HepG2 (cell line): ENCODE results near the gene BCDIN3D. TPM values are rescaled to one million over a fixed set of nuclear protein-coding genes. Genes with fewer than 3 reads are reported as not detected.

ENCODE experiments used
- ATAC-seq: fragments of 200-7000 bp; cut with Tn5 transposase; 3 replicates; pipeline ENCODE4 v1.9.1; 2020; ENCODE audit warnings: mild to moderate bottlenecking, moderate library complexity
- BruUV-seq: library from RNA; stranded (reverse); fragments of 400-500 nt; replicated peaks from 2 replicates; lab custom pipeline; 2021; lab: Mats Ljungman, UMichigan
- CTCF ChIA-PET: fragments of 300-600 bp; formaldehyde crosslinking; extraction: SDS; loops from one replicate; lab custom pipeline; 2021; ENCODE audit warnings: low total read pairs, inconsistent platforms, low intra/inter-chr PET ratio; lab: Yijun Ruan, JAX
- POLR2A ChIA-PET: fragments of 350-600 bp; sonication (Branson Sonifier 250); formaldehyde crosslinking; loops from one replicate; lab custom pipeline; 2020; ENCODE audit warnings: antibody characterized with exemption, inconsistent platforms; lab: Yijun Ruan, JAX
- DNase-seq: peaks from one replicate; pipeline ENCODE4 v3.0.0-alpha.2; 2015; ENCODE audit warnings: low spot score
- FAIRE-seq: peaks from 3 replicates; lab custom pipeline; 2011; peaks lifted over from hg19 to GRCh38; lab: Jason Lieb, UNC
- H2AFZ ChIP-seq: one replicate; pipeline ENCODE4 v1.6.1; 2011; ENCODE audit warnings: low read length, inconsistent platforms
- H3K27ac ChIP-seq: fragments of 300-600 bp; 3 replicates; pipeline ENCODE4 v1.8.0; 2011; ENCODE audit warnings: mixed run types, mild to moderate bottlenecking, mixed read lengths, low read length, inconsistent platforms; ENCODE audit not compliant: insufficient read depth; ENCODE audit errors: extremely low read length
- H3K27me3 ChIP-seq, 2 experiments: fragments of 200-600 bp in 1 of 2; 2 replicates in 1 of 2; 3 replicates in 1 of 2; pipeline versions ENCODE4 v1.6.0 to v1.8.0; 2011; ENCODE audit warnings: low read length in 2 of 2, mild to moderate bottlenecking in 2 of 2, moderate library complexity in 2 of 2, inconsistent platforms in 1 of 2; ENCODE audit not compliant: insufficient read depth in 2 of 2, control insufficient read depth in 1 of 2
- H3K36me3 ChIP-seq, 2 experiments: fragments of 200-600 bp in 1 of 2; replicated peaks in 1 of 2; 2 replicates in 1 of 2; 3 replicates in 1 of 2; pipeline versions ENCODE4 v1.5.1 to v1.8.0; 2011; ENCODE audit warnings: low read length in 2 of 2, inconsistent platforms in 1 of 2; ENCODE audit not compliant: insufficient read depth in 2 of 2, control insufficient read depth in 1 of 2
- H3K4me1 ChIP-seq: 2 replicates; pipeline ENCODE4 v1.5.1; 2012; ENCODE audit warnings: low read length, inconsistent platforms; ENCODE audit not compliant: insufficient read depth
- H3K4me2 ChIP-seq: 2 replicates; pipeline ENCODE4 v1.6.0; 2011; ENCODE audit warnings: low read depth, low read length, inconsistent platforms
- H3K4me3 ChIP-seq, 3 experiments: fragments of 200-600 bp in 1 of 3; sonication (generic), shearing (Covaris generic) in 1 of 3; replicated peaks in 1 of 3; 2 replicates each; pipeline ENCODE4 v1.5.1; 2011 to 2016; ENCODE audit warnings: low read length in 3 of 3, inconsistent platforms in 2 of 3, low read depth in 2 of 3, mild to moderate bottlenecking in 2 of 3, control low read depth in 1 of 3, mixed read lengths in 1 of 3; ENCODE audit not compliant: insufficient read depth in 1 of 3
- H3K79me2 ChIP-seq: one replicate; pipeline ENCODE4 v1.6.1; 2011; ENCODE audit warnings: low read length, inconsistent platforms; ENCODE audit not compliant: insufficient read depth
- H3K9ac ChIP-seq: 2 replicates; pipeline ENCODE4 v1.6.0; 2011; ENCODE audit warnings: mild to moderate bottlenecking, low read depth, low read length, inconsistent platforms; ENCODE audit not compliant: insufficient read depth
- H3K9me3 ChIP-seq: 2 replicates; pipeline ENCODE4 v1.5.1; 2012; ENCODE audit warnings: mild to moderate bottlenecking, low read length
- H4K20me1 ChIP-seq: 2 replicates; pipeline ENCODE4 v1.6.0; 2011; ENCODE audit warnings: inconsistent platforms, mild to moderate bottlenecking, low read length, moderate library complexity; ENCODE audit not compliant: insufficient read depth
- BCL6 ChIP-seq: IDR thresholded peaks from 2 replicates; pipeline ENCODE4 v1.6.1; 2016; ENCODE audit warnings: missing genetic modification reagents, missing compliant biosample characterization
- SAFB2 ChIP-seq: sonication (generic); formaldehyde crosslinking; IDR thresholded peaks from 2 replicates; pipeline ENCODE4 v1.5.1; 2020; ENCODE audit warnings: missing genetic modification reagents, low read depth, mild to moderate bottlenecking, borderline replicate concordance
- ZBTB39 ChIP-seq: sonication (generic); formaldehyde crosslinking; IDR thresholded peaks from 2 replicates; pipeline ENCODE4 v1.5.0; 2020; ENCODE audit warnings: missing genetic modification reagents
- ZNF20 ChIP-seq: sonication (generic); formaldehyde crosslinking; IDR thresholded peaks from 2 replicates; pipeline ENCODE4 v1.4.0; 2020; ENCODE audit warnings: mild to moderate bottlenecking, moderate library complexity, missing genetic modification reagents
- ZNF382 ChIP-seq: sonication (generic); formaldehyde crosslinking; IDR thresholded peaks from 2 replicates; pipeline ENCODE4 v1.5.0; 2020; ENCODE audit warnings: missing genetic modification reagents, mild to moderate bottlenecking, borderline replicate concordance
- ZZZ3 ChIP-seq: sonication (generic); formaldehyde crosslinking; IDR thresholded peaks from 2 replicates; pipeline ENCODE4 v1.4.0; 2020; ENCODE audit warnings: missing genetic modification reagents, mild to moderate bottlenecking, borderline replicate concordance
- WGBS: methylation state at CpG from one replicate; pipeline ENCODE4 v1.1.6; 2017; ENCODE audit warnings: low lambda C conversion rate; 5-methylcytosine and 5-hydroxymethylcytosine counted together
- in situ Hi-C: cut with HindIII; loops from 2 replicates; pipeline ENCODE4 v1.10.0; 2017; ENCODE audit warnings: low pct_unique_long_range_greater_than_20kb; ENCODE audit not compliant: extremely low pct_ligation_motif_present
- intact Hi-C: fragments of 100-400 bp; cut with micrococcal nuclease; formaldehyde crosslinking; loops from one replicate; pipeline ENCODE4 v1.10.0; 2022; ENCODE audit not compliant: unreplicated experiment
- polyA plus RNA-seq, 8 experiments: library from polyadenylated mRNA; depleted of rRNA in 3 of 8; stranded (reverse) in 7 of 8; unstranded in 1 of 8; fragments of >200 nt; fragmentation: Illumina TruSeq in 4 of 8; extraction: Trizol in 4 of 8; gene quantifications; 2 replicates each; pipeline versions ENCODE4 v1.2.1 to v1.2.3, GENCODE V29; 2011 to 2016; ENCODE audit warnings: low read depth in 4 of 8, missing spikeins in 1 of 8, mixed read lengths in 1 of 8; ENCODE audit not compliant: insufficient read depth in 1 of 8
- total RNA-seq, 5 experiments: library from RNA; depleted of rRNA; stranded (reverse); fragments of >200 nt; fragmentation: Illumina TruSeq; extraction: Trizol; gene quantifications; 2 replicates each; pipeline ENCODE4 v1.2.3, GENCODE V29; 2016; ENCODE audit warnings: low read depth in 1 of 5

Gene BCDIN3D
- total and polyA plus RNA-seq, 2 of the 13 experiments (the other 11 are each of a cell fraction or from before 2014, with no cell fraction given), result 2.2 to 2.5 TPM

GRCh38 chr12:49882851-49883464, 40.1 kb upstream of the BCDIN3D start:
- in situ Hi-C loops, result no loop called here

More at GRCh38 chr12:49882851-49883464, 40.1 kb upstream of the BCDIN3D start:
- Histone ChIP-seq H4K20me1 (no peaks in the 10 kb centered on the region), H3K79me2 (no peaks in the 10 kb centered on the region), H3K9ac (no peak overlapping the region), H3K9me3 (peaks cover 24% of the 10 kb centered on the region), H3K36me3 (no peaks in the 10 kb centered on the region), H3K4me2 (no peak overlapping the region), H3K27ac (no peak overlapping the region), H3K27me3 (peaks cover 2 to 43% of the 10 kb centered on the region in 2 experiments; a peak in 3 of 5 replicates), H3K4me3 (no peak overlapping the region), H3K4me1 (peaks cover 34% of the 10 kb centered on the region), H2AFZ (no peak overlapping the region)
- no peak for TF ChIP-seq ZBTB39 (CRISPR knock-in tag)
- no peak for TF ChIP-seq ZNF20 (CRISPR knock-in tag)
- no peak for TF ChIP-seq SAFB2 (CRISPR knock-in tag)
- TF ChIP-seq ZZZ3 (CRISPR knock-in tag), result no peak
- TF ChIP-seq ZNF382 (CRISPR knock-in tag), result no peak
- no peak for TF ChIP-seq BCL6
- FAIRE-seq (no peak), ATAC-seq (peak; percentile 60), DNase-seq (no peak)
- 6% methylated on average over 9 of the region's 9 CpGs for WGBS
- intact Hi-C loops, result no loop called here
- ChIA-PET CTCF (no interaction called here), POLR2A (no interaction called here)
- no TSS peak for BruUV-seq
